Effector memory CD8-positive, alpha-beta T cell (primary cell): ENCODE results near the gene OR56B1.

ENCODE experiments used
- ATAC-seq: fragments of 150-1000 bp; cut with Tn5 transposase; replicated peaks from 2 replicates; pipeline ENCODE4 v1.10.0; 2021; ENCODE audit warnings: mild to moderate bottlenecking, moderate library complexity
- DNase-seq, 3 experiments: peaks; one replicate each; pipeline ENCODE4 v3.0.0; 2021
- H3K27ac Mint-ChIP-seq, 2 donors: one replicate each; pipeline ENCODE4 v1.8.0; 2022; ENCODE audit warnings: mild to moderate bottlenecking in 2 of 2, mixed read lengths in 2 of 2, moderate library complexity in 2 of 2
- H3K27me3 Mint-ChIP-seq, 2 donors: one replicate each; pipeline ENCODE4 v1.8.0; 2022; ENCODE audit warnings: mixed read lengths in 2 of 2
- H3K36me3 Mint-ChIP-seq: one replicate; pipeline ENCODE4 v1.8.0; 2022; ENCODE audit warnings: mild to moderate bottlenecking, moderate library complexity, mixed read lengths; ENCODE audit not compliant: insufficient read depth
- H3K4me1 Mint-ChIP-seq, 2 donors: one replicate each; pipeline ENCODE4 v1.8.0; 2022; ENCODE audit warnings: low read depth in 2 of 2, mixed read lengths in 2 of 2
- H3K4me3 Mint-ChIP-seq, 2 donors: one replicate each; pipeline ENCODE4 v1.8.0; 2022; ENCODE audit warnings: mild to moderate bottlenecking in 2 of 2, mixed read lengths in 2 of 2, moderate library complexity in 2 of 2
- H3K9me3 Mint-ChIP-seq, 2 donors: one replicate each; pipeline ENCODE4 v1.8.0; 2022; ENCODE audit warnings: mixed read lengths in 2 of 2

OR56B1 gene

GRCh38 chr11:5749836-5750235 lies 13.6 kb downstream of the OR56B1 start:
- no peak for DNase-seq
- Mint-ChIP-seq H3K4me1 (no peaks in the 10 kb centered on the region), H3K27me3 (peaks cover 0 to 18% of the 10 kb centered on the region in 2 donors), H3K9me3 (no peaks in the 10 kb centered on the region), H3K36me3 (no peaks in the 10 kb centered on the region), H3K27ac (no peak overlapping the region), H3K4me3 (no peak overlapping the region)
- no peak for ATAC-seq

- H3K36me3 Mint-ChIP-seq = no peaks in the 10 kb centered on the region
- ATAC-seq (no peak), DNase-seq (no peak)
- H3K9me3 Mint-ChIP-seq = no peaks in the 10 kb centered on the region
- H3K4me1 Mint-ChIP-seq = no peaks in the 10 kb centered on the region
- peaks cover 0 to 27% of the 10 kb centered on the region in 2 donors for H3K27me3 Mint-ChIP-seq
- H3K27ac Mint-ChIP-seq = no peak within 1 kb of the TSS
- H3K4me3 Mint-ChIP-seq = no peak within 1 kb of the TSS
Measured at GRCh38 chr11:5753943-5754342, 17.7 kb downstream of the OR56B1 start, which contains the start of gene OR52N4. Gene OR52N4 (plus strand): TSS chr11:5754243. CDS start chr11:5754741, 498 bp downstream.

GRCh38 chr11:5767056-5767455 lies 30.8 kb downstream of the OR56B1 start:
- no peak for ATAC-seq
- H3K9me3 Mint-ChIP-seq = no peaks in the 10 kb centered on the region

GRCh38 chr11:5783255-5783654 lies 47.0 kb downstream of the OR56B1 start, which contains the start of gene OR52N5:
Gene OR52N5 (minus strand): TSS chr11:5783355. CDS start chr11:5778634, 4,721 bp downstream.
- Mint-ChIP-seq H3K4me3 (no peak within 1 kb of the TSS), H3K4me1 (no peaks in the 10 kb centered on the region), H3K36me3 (no peaks in the 10 kb centered on the region), H3K9me3 (no peaks in the 10 kb centered on the region), H3K27me3 (peaks cover 16 to 26% of the 10 kb centered on the region in 2 donors), H3K27ac (no peak within 1 kb of the TSS)
- DNase-seq = no peak
- no peak for ATAC-seq

More at GRCh38 chr11:5767056-5767455, 30.8 kb downstream of the OR56B1 start:
- Mint-ChIP-seq H3K27ac (no peak overlapping the region), H3K27me3 (no peaks in the 10 kb centered on the region), H3K4me3 (no peak overlapping the region), H3K36me3 (no peaks in the 10 kb centered on the region), H3K4me1 (no peaks in the 10 kb centered on the region)
- no peak for DNase-seq
